Activated CD4-positive, alpha-beta T cell treated with anti-CD3 and anti-CD28 coated beads for 1 hour (primary cell): Measurements from ENCODE around the gene METTL26.

ENCODE experiments used
- DNase-seq: peaks from one replicate; pipeline ENCODE4 v3.0.0-alpha.2; 2020

Gene METTL26

DNA sequence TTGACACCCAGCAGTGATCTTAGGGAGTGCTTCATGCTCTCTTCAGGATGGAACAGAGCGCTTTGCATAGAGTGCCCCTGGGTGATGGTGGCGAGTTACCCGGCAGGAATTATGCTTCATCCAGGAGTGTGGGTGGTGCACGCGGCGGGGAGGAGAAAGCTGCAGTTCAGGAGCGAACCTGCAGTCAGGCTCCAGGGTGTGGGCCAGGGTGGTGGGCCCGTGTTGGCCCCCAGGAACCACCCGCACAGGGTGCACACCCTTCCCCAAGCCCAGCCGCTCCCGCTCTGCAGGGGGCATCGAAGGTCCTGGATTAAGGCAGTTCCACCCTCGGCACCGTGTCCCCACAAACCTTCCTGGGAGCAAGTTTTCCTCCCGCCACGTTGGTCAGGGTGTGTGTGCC lies 42.3 kb downstream of the METTL26 start:
- DNase-seq: no peak

DNA sequence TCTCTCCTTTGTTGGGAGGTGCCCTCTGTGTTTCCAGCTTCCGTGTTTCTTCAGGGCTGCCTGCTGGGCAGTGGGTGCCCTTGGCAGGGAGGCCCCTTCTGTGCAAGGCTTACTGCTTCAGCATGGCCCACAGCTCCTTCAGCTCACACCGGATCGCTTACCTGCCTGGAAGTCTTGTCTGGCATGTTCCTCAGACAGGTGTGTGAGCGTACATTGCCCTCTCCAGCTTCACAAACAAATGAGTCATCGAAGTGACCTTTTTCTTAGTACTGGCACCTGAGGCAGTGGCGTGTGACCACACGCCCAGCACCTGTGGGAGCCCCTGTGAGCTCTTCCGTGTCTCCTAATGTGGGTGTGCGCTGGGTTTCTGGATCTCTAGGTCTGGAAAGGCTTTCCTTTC lies 42.7 kb downstream of the METTL26 start:
- no peak for DNase-seq

DNA sequence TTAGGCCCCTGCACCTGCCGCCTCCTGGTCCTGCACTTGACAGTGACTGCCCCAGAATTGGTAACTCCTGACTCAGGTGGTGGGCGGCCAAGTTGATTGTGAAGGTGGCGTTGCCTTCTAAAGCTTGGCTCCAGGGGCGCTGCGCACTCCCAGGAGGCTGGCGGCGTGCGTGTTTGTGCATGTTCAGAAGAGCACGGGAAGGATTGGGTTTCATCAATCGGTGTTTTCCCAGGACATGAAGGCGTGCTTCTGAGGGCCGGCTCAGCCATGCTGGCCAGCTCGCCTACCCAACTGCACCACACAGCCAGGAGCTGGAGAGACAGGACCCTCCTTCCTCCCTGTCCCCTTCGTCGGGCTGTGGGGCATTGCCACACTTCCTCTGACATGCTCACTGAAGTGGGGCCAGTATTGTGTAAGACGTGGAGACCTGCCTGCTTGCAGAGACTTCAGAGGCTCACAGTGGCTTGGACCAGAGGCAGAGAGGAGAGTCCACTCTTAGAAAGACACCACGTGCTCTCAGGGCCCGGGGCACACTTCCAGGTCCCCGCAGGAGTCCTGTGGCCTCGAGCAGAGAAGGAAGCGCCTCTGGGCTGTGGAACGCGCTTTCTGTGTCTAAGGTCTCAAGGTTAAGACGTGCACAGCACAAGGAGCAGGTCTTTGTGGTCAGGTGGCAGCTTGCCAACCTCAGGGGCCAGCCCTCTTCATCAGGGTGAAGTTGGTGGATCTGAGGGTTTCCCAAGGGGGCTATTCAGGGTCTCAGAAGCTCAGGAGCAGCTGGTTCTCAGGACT lies 43.4 kb downstream of the METTL26 start:
- no peak for DNase-seq

DNA sequence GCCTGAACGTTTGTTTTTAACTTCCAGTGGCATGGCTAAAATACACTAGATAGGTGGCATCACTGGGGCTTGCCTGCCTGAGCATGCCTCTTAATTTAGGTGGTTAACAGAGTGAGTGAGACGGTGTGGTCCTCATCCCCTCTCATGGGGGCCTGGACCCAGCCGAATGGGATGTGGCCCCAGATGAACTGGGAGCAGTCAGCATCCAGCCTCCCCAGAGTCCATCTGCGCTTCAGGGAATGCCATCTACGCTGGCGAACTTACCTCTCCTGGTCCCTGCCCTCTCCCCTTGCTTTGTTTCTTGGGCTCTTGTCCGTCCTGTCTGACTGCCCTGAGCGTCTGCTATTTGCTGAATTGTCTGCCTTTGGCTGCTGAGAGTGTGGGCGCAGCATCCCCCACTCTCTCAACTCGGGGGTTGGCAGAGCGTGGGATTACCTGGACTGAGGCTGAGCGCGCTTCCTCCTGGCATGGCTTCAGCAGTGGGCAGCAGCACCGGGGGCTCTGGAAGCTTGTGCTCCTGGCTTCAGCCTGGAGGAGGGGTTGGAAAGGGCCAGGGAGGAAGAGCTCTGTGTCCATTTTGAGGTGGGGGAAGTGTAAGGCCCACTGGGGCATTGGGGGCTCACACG lies 44.1 kb downstream of the METTL26 start:
- no peak for DNase-seq

DNA sequence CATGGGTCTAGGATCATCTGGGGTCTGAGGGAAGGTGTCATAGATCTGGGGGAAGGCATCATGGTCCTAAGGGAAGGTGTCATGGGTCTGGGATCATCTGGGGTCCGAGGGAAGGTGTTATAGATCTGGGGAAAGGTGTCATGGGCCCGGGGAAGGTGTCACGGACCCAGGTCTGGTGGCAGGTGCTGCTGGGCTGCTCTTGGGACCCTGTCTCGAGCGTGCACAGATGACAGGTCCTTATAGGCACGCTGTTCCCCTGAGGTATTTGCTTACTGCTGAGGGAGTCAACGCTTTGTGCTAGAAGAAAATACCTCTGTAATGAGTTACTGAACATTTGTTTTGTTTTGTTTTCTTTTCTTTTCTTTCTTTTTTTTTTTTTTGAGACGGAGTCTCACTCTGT lies 44.9 kb downstream of the METTL26 start:
- no peak for DNase-seq

DNA sequence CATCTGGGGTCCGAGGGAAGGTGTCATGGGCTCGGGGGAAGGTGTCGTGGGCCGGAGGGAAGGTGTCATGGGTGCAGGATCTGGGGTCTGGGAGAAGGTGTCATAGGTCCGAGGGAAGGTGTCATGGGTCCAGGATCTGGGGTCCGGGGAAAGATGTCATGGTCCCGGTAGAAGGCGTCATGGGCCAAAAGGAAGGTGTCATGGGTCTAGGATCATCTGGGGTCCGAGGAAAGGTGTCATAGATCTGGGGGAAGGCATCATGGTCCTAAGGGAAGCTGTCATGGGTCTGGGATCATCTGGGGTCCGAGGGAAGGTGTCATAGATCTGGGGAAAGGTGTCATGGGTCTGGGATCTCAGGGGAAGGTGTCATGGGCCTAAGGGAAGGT lies 45.3 kb downstream of the METTL26 start:
- no peak for DNase-seq

DNA sequence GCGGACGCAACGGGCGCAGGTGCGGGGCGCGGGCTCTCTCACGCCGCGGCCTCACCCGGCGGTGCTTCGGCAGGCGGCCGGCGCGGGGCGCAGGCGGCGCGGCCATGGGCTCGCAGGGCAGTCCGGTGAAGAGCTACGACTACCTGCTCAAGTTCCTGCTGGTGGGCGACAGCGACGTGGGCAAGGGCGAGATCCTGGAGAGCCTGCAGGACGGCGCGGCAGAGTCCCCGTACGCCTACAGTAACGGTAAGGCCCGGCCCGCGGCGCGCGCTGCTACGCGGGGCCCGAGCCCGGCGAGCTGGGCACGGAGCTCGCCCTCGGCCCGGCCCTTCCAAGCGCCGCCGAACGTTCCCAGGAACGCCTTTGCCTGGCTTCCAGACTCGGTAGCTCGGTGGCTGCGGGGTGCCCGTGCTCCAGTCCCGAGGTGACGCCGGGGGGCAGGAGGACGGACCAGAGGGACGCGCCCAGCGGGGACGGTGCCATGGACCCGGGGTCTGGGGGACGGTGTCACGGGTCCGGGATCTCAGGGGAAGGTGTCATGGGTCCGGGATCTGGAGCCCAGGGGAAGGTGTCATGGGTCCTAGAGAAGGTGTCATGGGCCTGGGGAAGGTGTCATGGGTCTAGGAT lies 45.8 kb downstream of the METTL26 start:
- DNase-seq: no peak

DNA sequence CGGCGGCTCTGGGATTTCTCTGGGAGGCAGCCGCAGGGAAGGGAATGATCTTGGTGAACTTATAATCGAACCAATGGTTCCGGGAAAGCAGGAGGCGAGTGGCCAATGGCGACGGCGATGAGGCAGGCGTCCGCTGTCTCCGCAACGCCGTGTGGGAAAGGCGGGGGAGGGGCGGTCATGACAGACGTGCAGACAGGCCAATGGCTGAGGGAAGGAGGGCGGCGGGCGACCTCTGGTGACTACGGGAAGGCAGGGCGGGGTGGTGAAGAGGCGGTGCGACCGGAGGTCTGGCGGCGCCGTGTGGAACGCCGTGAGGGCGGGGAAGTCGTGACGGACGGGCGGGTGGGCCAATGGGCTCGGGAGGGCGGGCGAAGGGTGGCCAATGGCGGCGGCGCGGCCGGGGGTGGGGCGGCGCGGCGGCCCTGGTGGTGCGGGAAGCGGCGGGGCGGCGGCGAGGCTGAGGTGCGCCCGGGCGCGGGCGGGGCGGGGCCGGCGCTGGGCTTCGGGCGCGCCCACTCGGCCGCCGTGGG lies 46.4 kb downstream of the METTL26 start, which contains the start of gene RAB40C:
Gene RAB40C, plus strand, starts transcription at position 409 of the 530 bp plus-strand sequence. CDS start 226 bp downstream, outside the sequence.
- DNase-seq: peak; percentile 99

DNA sequence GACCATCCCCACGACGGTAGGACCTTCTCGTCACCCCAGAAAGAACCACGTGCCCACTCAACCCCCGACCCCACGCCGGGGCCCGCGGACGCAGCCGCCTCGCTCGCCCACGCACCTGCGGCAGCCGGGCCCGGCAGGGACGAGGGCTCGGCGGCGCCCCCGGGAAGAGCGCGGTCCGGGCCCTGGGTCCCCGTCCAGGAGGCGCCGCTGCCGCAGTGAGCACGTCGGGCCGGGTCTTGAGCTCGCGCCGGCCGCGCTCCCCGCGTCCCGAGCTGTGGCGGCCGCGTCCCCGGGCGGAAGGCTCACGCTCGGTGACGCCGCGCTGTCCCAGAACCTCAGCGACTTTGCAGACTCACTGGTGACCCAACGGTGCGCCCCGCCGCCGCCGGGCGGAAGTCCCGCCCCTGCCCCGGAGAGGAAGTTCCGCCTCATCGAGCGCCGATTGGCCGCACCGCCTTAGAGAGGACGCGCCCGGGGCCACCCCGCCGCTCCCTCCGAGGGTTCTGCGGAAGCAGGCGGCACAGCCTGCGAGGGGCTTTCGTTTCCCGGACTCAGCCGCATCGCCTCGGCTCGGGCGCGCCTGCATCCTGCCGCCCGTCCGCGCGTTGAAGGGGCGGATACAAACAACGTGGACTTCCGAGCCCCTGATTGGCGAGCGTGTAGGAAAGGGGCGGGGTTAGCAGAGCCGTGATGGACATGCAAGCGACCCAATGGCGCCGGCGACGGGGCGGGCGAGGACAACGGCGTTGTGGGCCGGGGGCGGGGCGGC lies 47.0 kb downstream of the METTL26 start:
- peak; percentile 97 for DNase-seq

DNA sequence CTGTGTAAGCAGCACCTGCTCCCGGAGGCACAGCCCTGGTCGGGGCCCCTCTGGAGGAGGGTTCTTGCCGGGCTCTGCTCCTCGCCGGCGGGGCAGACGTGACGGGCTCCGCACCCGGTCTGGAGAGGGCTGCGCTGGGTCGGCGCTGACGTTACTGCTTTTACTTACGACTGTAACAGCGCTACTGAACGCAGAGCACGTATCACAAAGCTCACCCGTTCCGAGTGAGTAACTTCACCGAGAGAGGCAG lies 47.5 kb downstream of the METTL26 start:
- DNase-seq: peak; percentile 45

DNA sequence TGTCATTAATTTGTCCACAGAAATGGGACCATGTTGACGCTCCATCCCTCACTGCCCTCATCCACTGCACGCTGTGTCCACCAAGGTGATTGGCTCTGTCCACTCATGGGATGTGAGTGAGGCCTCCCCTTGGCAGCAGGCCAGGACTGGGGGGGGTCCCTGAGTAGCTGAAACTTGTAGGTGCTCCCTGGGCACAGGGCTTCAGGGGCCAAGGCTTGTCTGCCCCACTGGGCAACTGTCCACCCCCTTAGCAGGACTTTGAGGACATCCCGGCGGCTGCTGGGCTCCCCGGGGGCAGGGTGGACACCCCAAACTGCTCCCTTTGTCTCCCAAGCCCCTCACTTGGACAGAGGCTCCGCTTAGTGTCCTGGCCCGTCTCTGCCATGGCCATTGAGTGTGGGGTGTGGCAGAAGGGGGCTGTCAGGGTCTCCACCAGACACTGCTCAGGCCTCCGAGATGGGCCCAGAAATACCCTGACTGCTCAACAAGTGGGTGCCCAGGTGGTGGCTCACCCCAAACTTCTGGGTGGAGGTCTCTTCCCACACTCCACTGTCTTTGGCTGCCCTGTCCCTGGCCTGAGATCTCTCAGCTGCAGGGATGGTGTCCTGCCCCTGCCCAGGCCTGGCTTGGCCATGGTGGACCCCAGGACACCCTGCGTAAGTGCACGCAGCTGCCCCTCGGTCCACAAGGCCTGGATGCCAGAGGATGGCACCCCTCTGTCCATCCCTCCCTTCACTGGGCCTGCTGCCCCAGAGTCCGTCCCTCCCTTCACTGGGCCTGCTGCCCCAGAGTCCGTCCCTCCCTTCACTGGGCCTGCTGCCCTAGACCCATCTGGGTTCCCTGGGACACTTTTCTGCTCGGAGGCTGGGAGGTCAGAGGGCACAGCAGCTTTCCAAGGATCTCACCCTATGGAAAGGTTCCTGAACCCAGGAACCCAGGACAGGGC lies 49.2 kb downstream of the METTL26 start:
- no peak for DNase-seq

DNA sequence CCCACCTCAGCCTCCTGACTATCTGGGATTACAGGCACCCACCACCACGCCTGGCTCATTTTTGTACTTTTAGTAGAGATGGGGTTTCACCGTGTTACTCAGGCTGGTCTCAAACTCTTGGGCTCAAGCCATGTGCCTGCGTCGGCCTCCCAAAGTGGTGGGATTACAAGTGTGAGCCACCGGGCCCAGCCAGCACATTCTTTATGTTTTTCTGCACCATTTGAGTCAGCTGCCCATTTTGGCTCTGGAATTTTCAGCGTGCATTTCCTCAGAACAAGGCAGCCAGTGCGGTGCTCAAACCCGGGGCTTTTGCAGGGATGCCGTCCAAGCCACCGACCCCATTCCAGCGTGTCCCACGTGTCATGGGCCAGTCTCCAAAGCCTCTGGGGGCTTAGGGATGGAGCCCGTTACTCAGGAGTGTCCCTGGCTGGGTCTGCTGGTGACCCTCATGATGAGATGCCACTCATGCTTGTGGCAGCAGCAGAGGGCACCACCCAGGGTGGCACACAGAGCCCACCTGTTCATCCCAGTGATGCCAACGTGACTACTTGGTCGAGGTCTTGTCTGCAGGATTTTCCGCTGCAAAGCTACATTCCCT lies 50.0 kb downstream of the METTL26 start:
- no peak for DNase-seq

DNA sequence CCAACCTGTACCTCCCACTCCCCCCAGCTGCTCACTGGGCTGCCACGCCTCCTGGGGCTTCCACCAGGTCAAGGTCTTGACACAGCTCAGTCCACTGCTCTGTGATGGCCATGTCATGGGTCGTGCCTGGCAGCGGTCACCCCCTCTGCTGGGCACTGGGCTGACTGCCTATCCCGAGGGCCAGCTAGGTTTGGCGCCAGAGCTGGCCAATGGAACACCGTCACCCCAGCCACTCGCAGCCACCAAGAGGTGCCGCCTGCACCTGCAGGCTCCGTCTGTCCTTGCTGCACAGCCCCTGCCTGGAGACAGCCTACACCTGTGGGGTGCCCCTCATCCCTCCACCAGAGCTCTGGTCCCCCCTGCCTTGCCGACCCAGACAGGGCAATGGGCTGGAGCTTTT lies 50.8 kb downstream of the METTL26 start:
- DNase-seq: no peak
